ENCODE results near the gene MVP. TPM values are rescaled to one million over a fixed set of nuclear protein-coding genes. Genes with fewer than 3 reads are reported as not detected.
"Not testable (repeated sequence)": the region's sequence is repeated elsewhere in the genome, so short reads cannot be mapped to it uniquely, and the experiment has no call there.

Gene MVP
- total RNA-seq, 6 experiments from 2014 or later: 37.4 to 112 (median 77.8) TPM

DNA sequence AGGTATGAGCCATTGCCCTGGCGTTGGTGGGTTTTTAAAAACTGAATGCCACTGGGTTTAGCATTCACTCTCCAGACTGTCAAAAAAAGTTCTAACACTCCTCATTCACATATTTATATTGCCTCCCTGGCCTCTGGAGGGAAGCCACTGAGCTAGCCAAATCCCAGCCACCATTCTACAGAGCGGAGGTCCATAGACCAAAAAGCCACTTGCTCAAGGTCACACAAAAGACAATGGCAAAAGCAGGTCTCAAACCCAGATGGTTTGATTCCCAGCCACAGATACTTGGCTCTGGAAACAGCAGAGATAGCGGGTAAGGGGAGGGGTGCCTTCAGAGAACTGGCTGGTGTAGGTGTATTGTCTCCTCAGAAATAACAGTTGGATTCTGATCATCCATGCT, 60.8 kb downstream of the MVP start:
- ATAC-seq: no peak
- Histone ChIP-seq H3K4me3 (no peak overlapping the region), H3K27ac (no peak overlapping the region), H3K27me3 (peaks cover 0 to 7% of the 10 kb centered on the region in 2 donors), H3K9me3 (no peaks in the 10 kb centered on the region), H3K36me3 (no peaks in the 10 kb centered on the region), H3K4me1 (no peaks in the 10 kb centered on the region)
- TF ChIP-seq, protein P1, sequence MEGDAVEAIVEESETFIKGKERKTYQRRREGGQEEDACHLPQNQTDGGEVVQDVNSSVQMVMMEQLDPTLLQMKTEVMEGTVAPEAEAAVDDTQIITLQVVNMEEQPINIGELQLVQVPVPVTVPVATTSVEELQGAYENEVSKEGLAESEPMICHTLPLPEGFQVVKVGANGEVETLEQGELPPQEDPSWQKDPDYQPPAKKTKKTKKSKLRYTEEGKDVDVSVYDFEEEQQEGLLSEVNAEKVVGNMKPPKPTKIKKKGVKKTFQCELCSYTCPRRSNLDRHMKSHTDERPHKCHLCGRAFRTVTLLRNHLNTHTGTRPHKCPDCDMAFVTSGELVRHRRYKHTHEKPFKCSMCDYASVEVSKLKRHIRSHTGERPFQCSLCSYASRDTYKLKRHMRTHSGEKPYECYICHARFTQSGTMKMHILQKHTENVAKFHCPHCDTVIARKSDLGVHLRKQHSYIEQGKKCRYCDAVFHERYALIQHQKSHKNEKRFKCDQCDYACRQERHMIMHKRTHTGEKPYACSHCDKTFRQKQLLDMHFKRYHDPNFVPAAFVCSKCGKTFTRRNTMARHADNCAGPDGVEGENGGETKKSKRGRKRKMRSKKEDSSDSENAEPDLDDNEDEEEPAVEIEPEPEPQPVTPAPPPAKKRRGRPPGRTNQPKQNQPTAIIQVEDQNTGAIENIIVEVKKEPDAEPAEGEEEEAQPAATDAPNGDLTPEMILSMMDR (IDR thresholded peaks at IDR 0.05): no peak
- DNase-seq: no peak
- intact Hi-C loops (cut with DNase I): no loop called here
- WGBS (ENCODE audit: insufficient coverage, low coverage, low lambda C conversion rate, missing lambda C conversion rate): 87% methylated on average over 3 of the region's 3 CpGs

DNA sequence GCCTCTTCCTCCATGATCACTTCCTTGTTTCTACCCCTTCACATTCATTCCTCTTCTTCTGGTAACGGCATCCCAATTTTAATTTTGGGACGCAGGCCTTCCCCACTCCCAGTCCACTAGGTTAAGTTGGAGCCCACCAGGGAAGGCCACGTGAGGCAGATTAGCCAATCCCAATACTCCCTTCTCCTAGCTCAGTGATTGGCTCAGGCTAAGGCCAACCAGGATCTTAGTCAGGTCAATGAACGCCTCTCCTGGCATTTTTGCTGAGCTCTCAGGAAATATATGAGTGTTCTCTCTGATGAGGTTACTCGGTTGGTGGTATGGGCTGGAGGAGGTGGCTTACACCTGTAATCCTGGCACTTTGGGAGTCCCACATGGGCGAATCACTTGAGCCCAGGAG, 63.7 kb downstream of the MVP start:
- ATAC-seq (no peak), DNase-seq (no peak)
- no peaks in the 10 kb centered on the region for H3K27me3 ChIP-seq
- no peak for TF ChIP-seq POLR2A (IDR thresholded peaks at IDR 0.05)
- TF ChIP-seq, protein P1 (IDR thresholded peaks at IDR 0.05): no peak
- intact Hi-C loops (cut with DNase I): no loop called here
- no peaks in the 10 kb centered on the region for H3K4me1 ChIP-seq
- H3K27ac ChIP-seq: no peak overlapping the region
- 65% methylated on average over 6 of the region's 6 CpGs for WGBS (ENCODE audit: insufficient coverage, low coverage, low lambda C conversion rate, missing lambda C conversion rate)
- no peaks in the 10 kb centered on the region for H3K36me3 ChIP-seq
- no peak overlapping the region for H3K4me3 ChIP-seq
- no peaks in the 10 kb centered on the region for H3K9me3 ChIP-seq

DNA sequence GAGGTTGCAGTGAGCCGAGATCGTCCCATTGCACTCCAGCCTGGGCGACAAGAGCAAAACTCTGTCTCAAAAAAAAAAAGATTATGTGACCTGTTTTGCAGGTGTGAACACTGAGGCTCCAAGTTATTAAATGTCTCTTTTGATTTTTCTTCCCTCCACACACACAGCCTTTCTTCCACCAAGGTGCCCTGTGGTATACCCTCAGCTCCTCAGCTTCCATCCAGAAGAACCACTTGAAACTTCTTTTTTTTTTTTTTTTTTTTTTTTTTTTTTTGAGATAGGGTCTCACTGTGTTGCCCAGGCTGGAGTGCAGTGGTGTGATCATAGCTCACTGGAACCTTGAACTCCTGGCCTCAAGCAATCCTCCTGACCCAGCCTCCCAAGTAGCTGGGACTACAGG, 69.1 kb downstream of the MVP start:
- ATAC-seq; H3K36me3 ChIP-seq; H3K4me1 ChIP-seq; H3K4me3 ChIP-seq; H3K27me3 ChIP-seq; DNase-seq; H3K9me3 ChIP-seq; H3K27ac ChIP-seq; intact Hi-C loops (cut with DNase I): not testable (repeated sequence)
- WGBS (ENCODE audit: insufficient coverage, low coverage, low lambda C conversion rate, missing lambda C conversion rate): no CpG with 5 or more reads among the region's 3 CpGs

DNA sequence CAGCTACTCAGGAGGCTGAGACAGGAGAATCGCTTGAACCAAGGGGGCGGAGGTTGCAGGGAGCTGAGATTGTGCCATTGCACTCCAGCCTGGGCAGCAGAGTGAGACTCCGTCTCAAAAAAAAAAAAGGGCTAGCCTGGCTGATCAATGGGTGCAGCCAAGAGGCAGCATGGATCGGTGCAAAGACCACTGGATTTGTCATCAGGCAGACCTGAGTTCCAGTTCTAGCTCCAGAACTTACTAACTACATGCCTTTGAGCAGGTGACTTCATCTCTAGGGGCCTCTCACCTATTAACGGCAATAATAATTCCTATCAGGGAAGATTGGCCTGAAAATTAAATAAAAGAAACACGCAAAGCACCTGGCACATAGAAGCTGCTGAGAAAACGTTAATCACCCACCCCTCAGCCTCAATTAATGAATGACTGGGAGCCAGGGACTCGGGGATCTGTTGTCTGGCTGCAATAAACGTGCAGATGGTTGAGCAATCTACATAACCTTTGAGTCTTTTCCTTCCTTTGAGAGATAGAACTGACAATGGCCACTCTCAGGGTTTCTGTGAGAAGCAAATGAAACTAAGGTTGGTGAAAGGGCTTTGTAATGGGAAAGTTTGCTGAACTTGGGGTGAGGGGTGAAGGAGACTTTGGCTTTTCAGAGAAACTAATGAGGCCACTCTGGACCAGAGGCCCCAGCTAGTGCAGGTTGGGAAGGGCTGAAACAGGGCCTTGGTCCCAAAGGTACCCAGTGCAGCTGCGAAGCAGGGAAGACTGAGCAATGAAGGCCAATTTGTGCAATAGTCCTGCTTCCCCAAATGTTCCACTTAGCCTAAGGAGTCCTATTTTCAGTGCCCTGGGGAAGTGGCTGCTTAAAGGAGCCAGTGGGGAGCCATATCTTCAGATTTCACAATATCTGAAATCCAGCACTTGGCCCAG, 71.5 kb downstream of the MVP start:
- no peak for DNase-seq
- Histone ChIP-seq H3K9me3 (no peaks in the 10 kb centered on the region), H3K27me3 (no peaks in the 10 kb centered on the region), H3K4me3 (no peak overlapping the region), H3K36me3 (no peaks in the 10 kb centered on the region), H3K4me1 (no peaks in the 10 kb centered on the region), H3K27ac (no peak overlapping the region)
- TF ChIP-seq, protein P1 (IDR thresholded peaks at IDR 0.05): no peak
- TF ChIP-seq POLR2A (IDR thresholded peaks at IDR 0.05): no peak
- peak in 3 of 4 donors; percentile 36 to 73 (median 59) for ATAC-seq
- 38% methylated on average over 8 of the region's 10 CpGs for WGBS (ENCODE audit: insufficient coverage, low coverage, low lambda C conversion rate, missing lambda C conversion rate)
- intact Hi-C loops (cut with DNase I): no loop called here

DNA sequence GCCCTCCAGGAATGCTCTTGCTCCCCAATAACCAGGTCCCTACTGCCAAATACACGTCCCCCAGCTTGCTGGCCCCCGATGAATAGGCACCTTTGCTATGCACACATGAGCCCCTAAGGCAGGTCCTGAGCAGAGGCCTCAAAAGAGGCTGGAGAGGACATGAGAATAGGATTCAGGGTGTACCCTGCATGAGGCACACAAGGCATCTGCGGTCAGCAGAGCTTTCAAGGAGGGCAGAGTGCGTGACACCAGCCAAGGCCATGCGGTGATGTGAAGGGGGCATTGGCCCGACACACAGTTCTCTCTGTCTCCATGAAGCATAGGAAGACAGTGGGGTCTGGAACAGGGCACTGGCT, 72.2 kb downstream of the MVP start:
- Histone ChIP-seq H3K9me3 (no peaks in the 10 kb centered on the region), H3K27ac (no peak overlapping the region), H3K36me3 (no peaks in the 10 kb centered on the region), H3K4me1 (no peaks in the 10 kb centered on the region), H3K4me3 (no peak overlapping the region), H3K27me3 (no peaks in the 10 kb centered on the region)
- DNase-seq: no peak
- no CpG with 5 or more reads among the region's 6 CpGs for WGBS (ENCODE audit: insufficient coverage, low coverage, low lambda C conversion rate, missing lambda C conversion rate)
- TF ChIP-seq, protein P1 (IDR thresholded peaks at IDR 0.05): no peak
- no peak for TF ChIP-seq POLR2A (IDR thresholded peaks at IDR 0.05)
- intact Hi-C loops (cut with DNase I): no loop called here
- ATAC-seq: no peak
